Measurements from ENCODE around the gene DDB1. TPM values are rescaled to one million over a fixed set of nuclear protein-coding genes. Genes with fewer than 3 reads are reported as not detected.

DDB1 gene
- total and polyA plus RNA-seq, 2 of the 13 experiments (the other 11 are each of a cell fraction or from before 2014, with no cell fraction given), result 217 to 266 TPM

GRCh38 chr11:61333550-61334433 lies 887 bp upstream of the DDB1 start (continued):
- TF ChIP-seq TBL1XR1 (IDR thresholded peaks at IDR 0.05; ENCODE audit: borderline replicate concordance, low read length, partially characterized antibody), result no peak
- TF ChIP-seq ZHX2 (IDR thresholded peaks at IDR 0.05; ENCODE audit: low read depth), result no peak
- no peak for TF ChIP-seq ZHX2 (CRISPR knock-in tag; IDR thresholded peaks at IDR 0.05; ENCODE audit: borderline replicate concordance)
- no peak for TF ChIP-seq MTF2 (CRISPR knock-in tag; IDR thresholded peaks at IDR 0.05; ENCODE audit: borderline replicate concordance)
- 0 out of 2 replicates have a peak, but pooled peaks have one; percentile 5 for TF ChIP-seq ZNF788 (CRISPR knock-in tag; IDR thresholded peaks at IDR 0.05; ENCODE audit: borderline replicate concordance)
- TF ChIP-seq IRX3 (CRISPR knock-in tag; IDR thresholded peaks at IDR 0.05; ENCODE audit: borderline replicate concordance, low read depth), result no peak
- no peak for TF ChIP-seq SNAPC4 (CRISPR knock-in tag; IDR thresholded peaks at IDR 0.05)
- peak; percentile 95 for TF ChIP-seq ZMYM3 (CRISPR knock-in tag; IDR thresholded peaks at IDR 0.05)
- 0 out of 2 replicates have a peak, but pooled peaks have one; percentile 15 for TF ChIP-seq ZNF230 (CRISPR knock-in tag; IDR thresholded peaks at IDR 0.05)
- TF ChIP-seq LBX2 (CRISPR knock-in tag; IDR thresholded peaks at IDR 0.05; ENCODE audit: borderline replicate concordance), result no peak
- 0 out of 2 replicates have a peak, but pooled peaks have one; percentile 76 for TF ChIP-seq ZNF558 (CRISPR knock-in tag; IDR thresholded peaks at IDR 0.05; ENCODE audit: borderline replicate concordance)
- peak; percentile 90 for TF ChIP-seq KDM1A (CRISPR knock-in tag; IDR thresholded peaks at IDR 0.05)
- TF ChIP-seq ZNF589 (CRISPR knock-in tag; conservative IDR thresholded peaks at IDR 0.05), result 0 out of 2 replicates have a peak, but pooled peaks have one; percentile 56
- TF ChIP-seq JUND (CRISPR knock-in tag; IDR thresholded peaks at IDR 0.05), result no peak
- TF ChIP-seq ZNF777 (CRISPR knock-in tag; IDR thresholded peaks at IDR 0.05), result peak; percentile 37; the same call in 1 of the 2 replicates
- TF ChIP-seq ZNF619 (CRISPR knock-in tag; IDR thresholded peaks at IDR 0.05), result no peak
